Activated CD8-positive, alpha-beta memory T cell treated with anti-CD3 and anti-CD28 coated beads, Interleukin-2, amount 50 U/mL, for 24 hours (primary cell): ENCODE results near the gene SCGB1A1.
"Not testable (repeated sequence)": the region's sequence is repeated elsewhere in the genome, so short reads cannot be mapped to it uniquely, and the experiment has no call there.

Experiments
- DNase-seq: peaks from one replicate; pipeline ENCODE4 v3.0.0-alpha.2; 2020; ENCODE audit errors: extremely low read depth

The SCGB1A1 gene

GRCh38 chr11:62418733-62419132 is at the start of gene SCGB1A1:
Gene SCGB1A1 (plus strand): TSS chr11:62419033. CDS start chr11:62419096, 63 bp downstream.
- DNase-seq = no peak

- no peak for DNase-seq
Observed at GRCh38 chr11:62370743-62371440, 47.9 kb upstream of the SCGB1A1 start.

GRCh38 chr11:62372871-62373270 is 46.0 kb upstream of the SCGB1A1 start:
- DNase-seq = no peak

GRCh38 chr11:62373464-62374119 is 45.2 kb upstream of the SCGB1A1 start:
- DNase-seq = no peak

- no peak for DNase-seq
Observed at GRCh38 chr11:62374801-62375200, 44.0 kb upstream of the SCGB1A1 start.

GRCh38 chr11:62378459-62379063 is 40.3 kb upstream of the SCGB1A1 start:
- not testable (repeated sequence) for DNase-seq

GRCh38 chr11:62379586-62379985 is 39.2 kb upstream of the SCGB1A1 start:
- not testable (repeated sequence) for DNase-seq

- DNase-seq = not testable (repeated sequence)
Observed at GRCh38 chr11:62380821-62381245, 38.0 kb upstream of the SCGB1A1 start.

- no peak for DNase-seq
Observed at GRCh38 chr11:62383822-62384221, 35.0 kb upstream of the SCGB1A1 start.

- DNase-seq = not testable (repeated sequence)
Observed at GRCh38 chr11:62386083-62386482, 32.8 kb upstream of the SCGB1A1 start.

- DNase-seq = no peak
Observed at GRCh38 chr11:62387381-62387780, 31.5 kb upstream of the SCGB1A1 start.

GRCh38 chr11:62388999-62389398 is 29.8 kb upstream of the SCGB1A1 start:
- DNase-seq = no peak

- no peak for DNase-seq
Observed at GRCh38 chr11:62390237-62390636, 28.6 kb upstream of the SCGB1A1 start.

GRCh38 chr11:62390722-62391121 is 28.1 kb upstream of the SCGB1A1 start:
- no peak for DNase-seq

- DNase-seq = no peak
Observed at GRCh38 chr11:62391642-62392425, 27.0 kb upstream of the SCGB1A1 start.

GRCh38 chr11:62392506-62392905 is 26.3 kb upstream of the SCGB1A1 start:
- no peak for DNase-seq

- DNase-seq = no peak
Observed at GRCh38 chr11:62393061-62393611, 25.7 kb upstream of the SCGB1A1 start.

GRCh38 chr11:62393735-62394134 is 25.1 kb upstream of the SCGB1A1 start:
- no peak for DNase-seq

GRCh38 chr11:62394825-62395538 is 23.9 kb upstream of the SCGB1A1 start:
- DNase-seq = peak; percentile 25

- no peak for DNase-seq
Observed at GRCh38 chr11:62395885-62396551, 22.8 kb upstream of the SCGB1A1 start.
